GM18498 (cell line): Measurements from ENCODE around the gene PIK3CG.
"Not testable (repeated sequence)": the region's sequence is repeated elsewhere in the genome, so short reads cannot be mapped to it uniquely, and the experiment has no call there.

Experiments
- ATAC-seq: cut with Tn5 transposase; IDR thresholded peaks from one replicate; pipeline ENCODE4 v1.9.1; 2021; ENCODE audit warnings: mild to moderate bottlenecking, moderate library complexity; ENCODE audit not compliant: unreplicated experiment

PIK3CG gene

GRCh38 chr7:106885652-106886051 is 20.6 kb downstream of the PIK3CG start:
- ATAC-seq = no peak

GRCh38 chr7:106887421-106887820 is 22.3 kb downstream of the PIK3CG start:
- ATAC-seq = peak; percentile 69

- ATAC-seq = no peak
Observed at GRCh38 chr7:106888204-106888603, 23.1 kb downstream of the PIK3CG start.

GRCh38 chr7:106890952-106891351 is 25.9 kb downstream of the PIK3CG start:
- ATAC-seq = no peak

GRCh38 chr7:106891548-106892410 is 26.7 kb downstream of the PIK3CG start:
- no peak for ATAC-seq

GRCh38 chr7:106893591-106893990 is 28.5 kb downstream of the PIK3CG start:
- ATAC-seq = no peak

- peak; percentile 87 for ATAC-seq
Observed at GRCh38 chr7:106895246-106895864, 30.3 kb downstream of the PIK3CG start.

- no peak for ATAC-seq
Observed at GRCh38 chr7:106896231-106896630, 31.1 kb downstream of the PIK3CG start.

- ATAC-seq = not testable (repeated sequence)
Observed at GRCh38 chr7:106897553-106897952, 32.5 kb downstream of the PIK3CG start.

- not testable (repeated sequence) for ATAC-seq
Observed at GRCh38 chr7:106898967-106899366, 33.9 kb downstream of the PIK3CG start.

- ATAC-seq = no peak
Observed at GRCh38 chr7:106901828-106902441, 36.9 kb downstream of the PIK3CG start.

GRCh38 chr7:106905734-106906133 is 40.7 kb downstream of the PIK3CG start:
- ATAC-seq = no peak

- no peak for ATAC-seq
Observed at GRCh38 chr7:106911959-106912358, 46.9 kb downstream of the PIK3CG start.

- no peak for ATAC-seq
Observed at GRCh38 chr7:106914018-106914607, 49.0 kb downstream of the PIK3CG start.

GRCh38 chr7:106915407-106915806 is 50.3 kb downstream of the PIK3CG start:
- no peak for ATAC-seq

- ATAC-seq = peak; percentile 99
Observed at GRCh38 chr7:106915873-106916272, 50.8 kb downstream of the PIK3CG start.

GRCh38 chr7:106916679-106917078 is 51.6 kb downstream of the PIK3CG start:
- no peak for ATAC-seq

- no peak for ATAC-seq
Observed at GRCh38 chr7:106918991-106919390, 53.9 kb downstream of the PIK3CG start.

GRCh38 chr7:106924468-106924867 is 59.4 kb downstream of the PIK3CG start:
- ATAC-seq = not testable (repeated sequence)

GRCh38 chr7:106926892-106927291 is 61.8 kb downstream of the PIK3CG start:
- no peak for ATAC-seq

- ATAC-seq = no peak
Observed at GRCh38 chr7:106927536-106927935, 62.5 kb downstream of the PIK3CG start.
